ENCODE results near the gene KIF24.
"Not testable (repeated sequence)": the region's sequence is repeated elsewhere in the genome, so short reads cannot be mapped to it uniquely, and the experiment has no call there.

Gene KIF24

GRCh38 chr9:34321451-34321850, 7.6 kb downstream of the KIF24 start:
- DNase-seq: no peak

GRCh38 chr9:34318163-34318790, 10.8 kb downstream of the KIF24 start:
- DNase-seq: no peak

GRCh38 chr9:34317436-34317835, 11.6 kb downstream of the KIF24 start:
- DNase-seq: no peak

GRCh38 chr9:34311499-34312185, 17.4 kb downstream of the KIF24 start:
- DNase-seq: no peak

- no peak for DNase-seq
These were observed 18.9 kb downstream of the KIF24 start for GRCh38 chr9:34310215-34310614.

- DNase-seq: not testable (repeated sequence)
These were observed 20.8 kb downstream of the KIF24 start for GRCh38 chr9:34308316-34308715.

- DNase-seq: not testable (repeated sequence)
These were observed 28.0 kb downstream of the KIF24 start for GRCh38 chr9:34301064-34301463.

GRCh38 chr9:34292552-34292951, 36.5 kb downstream of the KIF24 start:
- DNase-seq: no peak

- no peak for DNase-seq
These were observed 37.6 kb downstream of the KIF24 start for GRCh38 chr9:34291423-34291822.

- DNase-seq: no peak
These were observed 38.0 kb downstream of the KIF24 start for GRCh38 chr9:34291023-34291422.

- no peak for DNase-seq
These were observed 39.9 kb downstream of the KIF24 start for GRCh38 chr9:34289159-34289558.

- no peak for DNase-seq
These were observed 47.0 kb downstream of the KIF24 start for GRCh38 chr9:34282096-34282495.

- DNase-seq: no peak
These were observed 49.7 kb downstream of the KIF24 start for GRCh38 chr9:34279411-34279810.

Measured in NCI-H226 (cell line).